HL-60/S4 treated with phorbol 12-myristate 13-acetate at 8.2 ng/mL for 4 days and 3 days (cell line): ENCODE measurements around the gene CD164L2.

Experiments
- in situ Hi-C: fragments of 300-500 bp; cut with MboI; formaldehyde crosslinking; loops from 2 replicates; pipeline ENCODE4 v1.15.0; 2022; ENCODE audit warnings: low sequenced_read_pairs

CD164L2 gene

DNA sequence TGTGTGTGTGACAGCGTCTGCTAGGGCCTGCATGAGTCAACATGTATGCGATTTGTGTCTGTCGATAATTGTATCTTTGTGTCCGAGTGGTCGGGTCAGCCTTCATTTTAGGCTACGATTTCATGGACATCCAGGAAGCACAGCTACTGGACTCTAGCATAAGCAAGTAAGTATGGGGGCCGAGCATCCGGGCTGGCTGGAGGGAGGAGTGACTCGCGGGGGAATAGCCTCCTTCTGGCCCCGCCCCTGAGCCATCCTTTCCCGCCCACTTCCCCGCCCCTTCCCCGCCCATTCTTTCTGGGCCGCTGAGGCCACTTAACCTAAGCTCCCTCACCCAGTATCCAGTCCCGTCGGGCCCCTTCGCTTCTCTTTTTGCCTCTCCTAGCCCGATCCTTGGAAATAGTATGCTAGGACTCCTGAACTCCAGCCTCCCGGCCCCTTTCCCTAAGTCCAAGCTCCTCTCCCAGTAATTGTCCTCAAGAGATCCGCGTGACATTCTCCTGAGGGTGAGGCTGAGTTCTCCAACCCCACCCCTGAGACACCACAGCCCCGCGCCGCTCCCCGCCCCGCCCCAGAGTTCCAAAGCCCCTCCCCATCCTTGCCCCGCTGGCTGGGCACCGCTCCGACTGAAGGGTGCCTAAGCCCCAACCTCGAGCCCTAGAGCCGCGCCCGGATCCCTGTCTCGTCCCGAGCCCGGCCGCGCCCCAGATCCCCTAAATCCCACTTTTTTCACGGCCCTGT is 17.6 kb downstream of the CD164L2 start:
- in situ Hi-C loops = no loop called here

DNA sequence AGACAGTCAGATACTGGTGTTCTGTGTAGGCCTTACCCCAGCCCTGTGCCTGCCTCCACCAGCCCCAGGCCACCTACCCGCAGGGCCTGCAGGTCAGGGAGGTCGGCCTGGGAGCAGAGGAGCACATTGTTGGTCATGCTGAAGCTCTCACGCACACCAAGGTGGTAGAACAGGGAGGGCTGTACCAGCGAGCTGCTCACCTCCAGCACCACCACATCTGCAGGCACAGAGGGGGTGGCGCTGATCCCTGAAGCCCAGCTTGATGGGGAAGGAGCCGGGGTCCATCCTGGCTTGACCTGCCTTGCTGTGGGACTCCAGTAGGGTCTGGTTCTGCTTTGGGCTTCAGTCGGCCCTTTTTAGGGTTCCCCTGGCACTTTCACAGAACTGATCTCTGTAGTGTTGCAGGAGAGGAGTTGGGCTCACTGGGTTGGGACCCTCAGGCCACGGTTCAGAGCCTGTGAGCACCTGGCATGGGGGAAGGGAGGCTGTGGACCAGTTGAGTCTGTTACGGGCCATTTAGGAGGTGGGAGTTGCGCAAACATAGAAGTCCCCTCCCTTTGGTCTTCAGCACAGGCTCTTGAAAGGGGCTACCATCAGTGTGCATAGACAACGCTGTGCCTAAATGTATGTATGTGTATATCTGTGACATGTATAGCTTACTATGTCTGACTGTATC is 18.3 kb downstream of the CD164L2 start:
- in situ Hi-C loops = no loop called here

DNA sequence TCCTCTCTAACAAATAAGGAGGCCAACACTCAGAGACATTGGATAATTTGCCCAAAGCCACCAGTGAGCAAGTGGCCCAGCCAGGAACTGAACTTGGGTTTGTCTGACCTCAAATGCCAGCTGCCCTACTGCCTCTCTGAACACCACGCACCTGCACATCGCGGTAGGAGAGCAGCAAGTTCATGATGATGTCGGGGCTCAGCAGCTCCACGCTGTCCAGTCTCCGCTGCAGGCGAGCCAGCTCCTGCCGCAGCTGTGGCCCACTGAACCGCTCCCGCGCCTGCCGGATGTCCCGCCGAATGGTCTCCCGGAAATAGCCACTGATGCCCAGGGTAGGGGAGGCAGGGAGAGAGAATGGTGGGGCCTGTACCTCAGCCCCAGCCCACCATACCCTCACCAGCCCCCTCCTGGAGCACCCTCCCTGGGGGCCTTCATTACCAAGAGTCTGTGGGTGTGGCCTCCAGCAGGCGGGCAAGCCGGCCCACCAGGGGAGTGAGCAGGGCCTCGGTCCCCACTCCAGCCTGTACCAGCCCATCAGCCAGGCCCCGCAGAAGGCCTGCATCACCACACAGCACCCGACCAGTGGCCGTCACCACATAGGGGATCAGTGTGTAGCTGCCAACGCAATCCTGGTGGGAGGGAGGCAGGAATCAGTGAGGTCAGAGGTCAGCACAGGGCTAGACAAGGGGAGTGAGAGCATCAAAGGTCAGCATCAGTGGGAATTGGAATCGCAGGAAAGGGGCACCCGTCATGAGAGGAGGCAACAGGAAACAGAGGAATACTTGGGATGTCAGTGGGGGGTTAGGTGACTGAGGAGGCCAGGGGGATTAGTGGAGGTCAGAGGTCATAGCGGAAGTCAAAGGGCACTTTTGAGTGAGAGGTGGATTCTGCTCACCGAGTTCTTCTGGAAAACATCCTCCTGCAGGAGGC is 19.1 kb downstream of the CD164L2 start:
- in situ Hi-C loops = no loop called here

DNA sequence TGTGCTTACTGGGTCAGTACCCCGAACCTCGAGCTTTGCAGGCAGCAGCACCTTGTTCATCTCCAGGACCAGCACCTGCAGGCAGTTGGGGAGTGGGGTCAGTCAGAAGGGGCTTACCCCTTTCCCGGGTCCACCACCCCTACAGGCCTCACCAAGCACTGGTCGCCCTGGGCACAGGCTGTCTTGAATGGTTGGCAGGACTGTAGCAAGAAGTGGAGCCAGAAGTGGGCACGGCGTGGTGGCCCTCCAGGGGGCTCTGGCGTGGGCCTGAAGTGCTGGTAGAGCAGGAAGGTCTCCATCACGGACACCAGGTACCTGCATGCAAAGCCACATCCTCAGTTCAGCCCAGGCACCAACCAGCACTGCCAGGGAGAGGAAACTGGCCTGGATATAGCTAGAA is 21.6 kb downstream of the CD164L2 start:
- in situ Hi-C loops = no loop called here

DNA sequence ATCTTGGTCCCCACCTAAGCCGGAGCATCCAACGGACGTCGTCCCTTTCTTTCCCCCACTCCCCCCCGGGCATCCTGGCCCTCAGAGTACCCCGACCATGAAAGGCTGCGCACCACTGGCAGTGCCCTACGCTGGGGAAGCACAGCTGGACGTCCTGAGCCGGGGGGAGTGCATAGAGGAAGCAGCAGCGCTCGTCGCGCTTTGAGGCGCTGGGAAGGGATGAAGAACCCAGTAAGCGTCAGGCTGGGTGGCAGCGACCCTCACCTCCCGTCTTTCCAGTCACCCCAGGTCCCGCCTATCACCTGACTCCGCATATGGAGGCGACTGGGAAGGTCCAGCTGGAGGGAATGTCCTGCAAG is 22.1 kb downstream of the CD164L2 start:
- in situ Hi-C loops = no loop called here

DNA sequence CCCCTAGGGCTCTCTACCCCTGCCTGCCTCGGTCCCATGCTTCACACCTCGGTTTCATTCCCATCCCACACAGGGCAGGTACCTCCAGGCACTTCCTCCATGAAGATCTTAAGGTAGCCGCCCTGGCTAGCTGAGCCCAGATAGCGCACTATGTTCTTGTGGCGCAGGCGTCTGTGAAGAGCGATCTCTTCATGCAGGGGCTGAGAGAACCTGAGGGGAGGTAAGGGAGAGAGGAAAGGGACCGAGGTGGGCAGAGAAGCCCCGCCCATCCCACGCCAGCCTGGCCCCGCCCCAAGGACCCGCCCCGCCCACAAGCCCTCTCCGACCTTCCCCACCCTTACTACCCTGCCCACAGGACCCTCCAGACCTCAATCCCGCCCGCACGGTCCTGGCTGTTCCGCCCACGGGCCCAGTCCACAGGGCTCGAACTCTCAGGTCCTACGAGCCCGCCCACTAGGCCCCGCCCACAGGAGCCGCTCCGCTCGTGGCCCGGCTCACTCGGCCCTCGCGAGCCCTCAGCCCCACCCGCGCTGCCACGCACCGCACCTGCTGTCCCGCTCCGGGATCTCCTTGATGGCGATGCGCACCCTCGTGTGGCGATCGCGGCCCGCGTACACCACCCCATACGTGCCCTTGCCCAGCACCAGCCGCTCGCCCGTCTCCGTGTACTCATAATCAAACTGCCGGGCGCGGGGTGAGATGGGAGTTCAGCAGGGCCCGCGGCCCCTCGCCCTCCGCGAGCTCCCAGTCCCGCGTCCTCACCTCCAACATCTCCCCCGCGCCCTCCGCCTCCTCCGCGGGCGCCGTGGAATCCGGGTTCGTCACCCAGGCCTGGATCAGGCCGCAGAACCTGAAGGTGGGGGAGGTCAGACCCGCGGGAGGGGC is 22.7 kb downstream of the CD164L2 start:
- in situ Hi-C loops = no loop called here

DNA sequence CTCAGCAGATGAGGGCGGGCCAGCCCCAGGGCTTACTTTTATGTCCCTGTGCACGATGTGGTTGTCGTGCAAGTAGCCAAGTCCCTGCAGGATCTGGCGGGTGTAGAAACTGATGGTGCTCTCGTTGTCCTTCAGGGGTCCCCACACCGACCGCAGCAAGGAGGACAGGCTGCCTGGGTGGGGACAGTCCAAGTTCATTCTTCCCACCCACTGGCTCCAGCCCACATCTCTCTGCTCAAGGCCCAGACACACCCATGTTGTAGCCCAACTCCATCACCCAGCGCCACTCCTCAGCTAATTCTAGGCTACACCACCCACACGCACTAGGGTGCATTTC is 23.3 kb downstream of the CD164L2 start:
- in situ Hi-C loops = no loop called here

DNA sequence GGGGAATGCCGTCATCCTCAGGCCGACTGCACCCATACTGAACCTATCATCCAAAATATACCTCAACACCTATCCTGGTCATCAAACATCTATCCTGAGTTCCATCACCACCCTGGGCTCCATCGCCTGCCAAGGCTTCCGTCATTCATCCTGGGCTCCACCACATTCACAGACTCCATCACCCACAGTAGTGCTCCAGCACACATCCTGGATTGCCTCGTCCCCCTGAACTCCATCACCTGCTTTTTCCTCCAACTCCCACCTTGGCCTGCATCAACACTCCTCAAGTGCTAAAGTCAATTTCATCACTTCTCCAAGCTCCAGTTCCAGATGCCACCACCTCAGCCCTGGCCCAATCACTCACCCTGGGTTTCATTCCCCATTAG is 24.2 kb downstream of the CD164L2 start:
- in situ Hi-C loops = no loop called here

DNA sequence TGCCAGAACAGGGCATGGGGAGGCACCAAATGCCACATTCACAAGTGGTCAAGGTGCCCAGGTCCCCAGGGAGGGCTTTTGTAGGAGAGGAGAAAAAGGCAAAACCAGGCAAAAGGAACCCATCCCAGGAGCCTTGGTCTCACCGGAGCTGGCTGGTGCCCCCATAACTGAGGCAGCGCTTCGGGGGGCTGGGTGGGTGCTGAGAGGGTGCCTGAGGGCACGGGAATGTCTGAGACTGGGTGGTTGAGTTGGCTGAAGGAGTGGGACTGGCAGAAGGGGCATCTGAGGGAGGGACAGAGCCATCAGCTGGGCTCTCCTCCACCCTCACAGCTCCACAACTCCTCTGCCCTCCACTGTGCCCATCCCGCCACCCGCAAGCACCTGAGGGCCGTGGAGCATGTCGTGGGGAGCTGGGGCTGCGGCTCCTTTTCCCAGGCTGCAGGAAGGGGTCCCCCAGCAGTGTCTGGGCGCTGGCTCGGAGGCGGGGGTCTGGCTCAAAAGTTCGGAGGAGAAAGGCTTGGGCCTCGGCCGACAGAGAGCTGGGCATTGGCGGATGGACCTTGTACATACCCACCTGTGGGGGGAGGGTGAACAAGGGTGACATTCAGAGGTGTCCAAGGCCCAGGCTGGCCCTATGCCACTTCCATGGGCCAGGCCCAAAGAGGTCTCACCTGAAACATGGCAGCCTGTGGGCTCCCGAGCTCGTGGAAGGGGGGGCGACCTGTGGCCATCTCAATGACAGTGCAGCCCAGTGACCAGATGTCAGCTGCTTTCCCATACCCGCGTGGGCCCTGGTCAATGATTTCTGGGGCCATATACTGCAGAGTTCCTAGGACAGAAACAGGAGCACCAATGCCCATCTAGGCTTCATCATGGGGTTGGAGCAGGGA is 24.9 kb downstream of the CD164L2 start:
- in situ Hi-C loops = no loop called here

DNA sequence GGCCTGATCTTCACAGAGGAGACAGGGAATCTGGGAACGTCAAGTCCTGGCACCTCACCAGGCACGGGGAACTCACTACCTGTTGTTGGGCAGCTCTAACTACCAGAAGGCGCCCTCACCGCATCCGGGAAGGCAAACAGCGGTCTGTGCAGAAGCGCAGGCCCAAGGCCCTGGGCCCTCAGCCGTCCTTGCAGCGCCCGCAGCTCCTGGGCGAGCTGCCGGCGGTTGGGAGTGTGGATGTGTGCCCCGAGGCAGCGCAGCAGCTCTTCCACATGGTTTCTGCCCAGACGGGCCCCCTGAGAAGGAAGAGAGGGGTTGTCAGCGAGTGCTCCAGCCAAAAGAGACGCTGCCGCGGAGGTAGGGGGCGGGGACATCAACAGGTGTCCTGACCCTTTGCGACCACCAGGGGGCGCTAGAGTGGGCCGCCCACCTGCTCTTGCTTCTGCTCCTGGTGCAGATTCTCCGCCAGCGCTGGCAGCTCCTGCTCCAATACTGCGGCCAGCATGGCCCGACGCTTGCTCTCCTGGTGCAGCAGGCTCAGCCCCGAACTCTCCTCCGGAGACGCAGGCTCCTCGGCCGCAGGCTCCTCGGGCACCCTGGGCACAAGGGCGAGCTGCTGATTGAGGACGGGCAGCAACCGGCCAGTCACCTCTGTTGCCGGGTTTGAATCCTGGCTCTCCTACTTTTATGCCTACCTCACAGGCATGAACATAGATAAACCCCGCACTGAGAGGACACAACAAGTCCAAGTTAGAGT is 25.7 kb downstream of the CD164L2 start:
- in situ Hi-C loops = no loop called here

DNA sequence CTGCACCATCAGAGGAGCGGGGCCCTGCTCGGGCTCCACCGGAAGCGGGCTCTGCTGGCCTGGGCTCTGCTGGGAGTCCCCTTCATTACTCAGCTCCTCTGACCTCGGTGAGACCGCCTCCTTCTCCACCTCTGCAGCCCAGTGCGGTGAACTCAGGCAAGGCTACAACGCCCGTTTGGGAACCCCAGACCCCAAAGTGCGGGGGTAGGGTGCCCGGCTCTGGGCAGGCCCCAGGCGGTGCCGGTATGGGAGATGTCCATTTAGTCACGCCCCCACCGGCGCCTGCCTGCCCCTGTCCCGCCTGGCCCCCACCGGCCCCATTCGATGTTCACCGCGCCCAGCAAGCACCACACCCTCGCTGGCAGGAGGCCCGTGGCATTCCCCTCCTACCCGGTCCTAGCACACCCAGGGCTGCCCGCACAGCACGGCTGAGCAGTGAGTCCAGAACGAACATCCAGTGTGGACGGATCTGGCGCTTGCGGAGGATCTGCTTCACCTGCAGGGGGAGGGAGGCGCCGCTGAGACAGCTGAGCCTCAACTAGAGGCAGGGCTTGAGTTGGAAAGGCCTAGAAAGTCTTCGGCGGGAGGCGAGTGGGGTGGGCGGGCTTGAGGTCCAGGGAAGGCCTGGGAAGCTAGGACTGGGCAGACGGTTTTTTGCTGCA is 26.4 kb downstream of the CD164L2 start:
- in situ Hi-C loops = no loop called here

DNA sequence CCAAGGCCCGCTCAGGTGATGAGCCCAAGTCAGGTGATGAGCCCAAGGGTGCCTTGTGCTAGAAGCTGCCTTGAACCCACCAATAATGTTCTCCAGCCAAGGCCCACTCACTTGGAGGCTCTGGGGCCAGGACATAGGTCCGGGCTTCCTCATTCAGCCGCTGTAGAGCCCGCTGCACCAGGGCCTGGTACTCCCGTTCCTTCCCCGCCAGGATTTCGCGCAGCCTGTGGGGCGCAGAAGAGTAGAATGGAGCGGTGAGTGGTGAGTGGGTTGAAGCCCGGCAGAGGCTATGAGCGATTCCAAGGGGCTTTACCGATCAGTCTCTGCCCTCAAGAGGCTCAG is 26.9 kb downstream of the CD164L2 start:
- in situ Hi-C loops = no loop called here

DNA sequence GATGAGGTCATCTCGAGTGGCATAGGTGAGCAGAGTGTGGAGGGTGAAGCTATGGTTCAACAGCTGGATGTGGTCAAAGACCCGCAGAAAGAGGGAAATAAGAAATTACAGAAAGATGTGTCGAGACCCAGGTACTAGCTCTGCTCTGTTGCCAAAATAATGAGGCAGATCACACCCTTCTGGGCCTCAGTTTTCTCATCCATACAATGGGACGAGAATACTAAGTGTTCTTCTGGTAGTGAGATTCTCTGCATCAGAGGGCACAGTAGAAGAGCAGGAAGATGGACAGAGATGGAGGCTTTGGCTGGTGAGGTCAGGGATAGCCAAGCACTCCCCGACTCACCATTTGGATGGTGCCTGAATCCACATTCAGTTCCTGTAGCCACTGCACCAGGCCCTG is 27.4 kb downstream of the CD164L2 start:
- in situ Hi-C loops = no loop called here

DNA sequence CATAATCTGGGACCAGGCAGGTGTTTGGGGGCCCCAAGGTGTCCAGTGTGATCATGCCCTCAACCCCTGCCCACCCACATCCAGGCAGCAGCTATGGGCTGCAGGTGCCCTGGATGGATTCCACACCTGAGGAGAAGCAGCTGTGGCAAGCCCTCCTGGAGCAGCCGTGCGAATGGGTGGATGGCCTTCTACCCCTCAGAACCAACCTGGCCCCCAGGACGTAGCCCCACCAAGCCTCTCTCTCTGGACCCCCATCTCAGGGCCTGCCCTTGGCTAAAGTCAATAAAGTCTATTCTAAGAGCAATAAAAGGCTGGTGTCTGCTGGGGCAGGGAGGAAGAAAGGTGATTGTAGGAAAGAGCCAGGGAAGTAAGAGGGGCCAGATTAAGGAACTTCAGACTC is 29.5 kb downstream of the CD164L2 start:
- in situ Hi-C loops = no loop called here

DNA sequence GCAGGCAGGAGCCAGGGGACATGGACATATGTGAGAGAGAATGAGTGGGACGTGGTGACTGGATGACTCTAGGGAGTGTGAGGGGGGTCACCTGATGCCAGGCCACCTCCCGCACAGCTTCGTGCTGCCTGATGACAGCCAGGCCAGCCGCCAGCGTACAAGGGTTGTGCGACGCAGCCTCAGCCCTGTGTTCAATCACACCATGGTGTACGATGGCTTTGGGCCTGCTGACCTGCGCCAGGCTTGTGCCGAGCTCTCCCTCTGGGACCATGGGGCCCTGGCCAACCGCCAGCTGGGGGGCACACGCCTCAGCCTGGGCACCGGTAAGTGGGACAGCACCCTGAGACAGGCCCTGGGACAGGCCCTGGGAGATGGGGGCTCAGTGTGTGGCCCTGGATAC is 30.0 kb downstream of the CD164L2 start:
- in situ Hi-C loops = no loop called here

DNA sequence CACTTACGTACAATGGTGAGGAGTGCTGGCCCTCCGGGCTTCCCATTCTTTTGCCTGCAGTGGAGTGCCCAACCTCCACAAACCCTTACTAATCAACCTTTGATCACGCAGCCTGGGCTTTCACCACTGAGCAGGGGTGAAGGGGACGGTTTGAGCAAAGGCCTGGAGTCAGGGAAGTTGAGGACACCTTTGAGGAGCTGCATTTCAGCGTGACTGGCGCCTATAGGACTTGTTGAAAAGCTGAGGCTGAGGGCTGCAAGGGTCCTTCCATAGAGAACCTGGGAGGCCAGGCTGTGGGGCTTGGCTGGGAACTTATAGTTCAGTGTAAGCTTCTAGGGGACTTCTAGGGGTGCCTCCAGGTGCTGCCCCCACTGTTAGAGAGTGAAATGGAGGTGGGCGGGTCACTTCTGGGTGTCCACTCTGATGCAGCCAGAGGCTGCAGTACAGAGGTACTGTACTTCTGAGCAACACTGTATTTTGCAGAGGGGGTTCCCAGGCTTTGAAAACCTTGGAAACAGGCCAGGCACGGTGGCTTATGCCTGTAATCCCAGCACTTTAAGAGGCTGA is 31.5 kb downstream of the CD164L2 start:
- in situ Hi-C loops = no loop called here

DNA sequence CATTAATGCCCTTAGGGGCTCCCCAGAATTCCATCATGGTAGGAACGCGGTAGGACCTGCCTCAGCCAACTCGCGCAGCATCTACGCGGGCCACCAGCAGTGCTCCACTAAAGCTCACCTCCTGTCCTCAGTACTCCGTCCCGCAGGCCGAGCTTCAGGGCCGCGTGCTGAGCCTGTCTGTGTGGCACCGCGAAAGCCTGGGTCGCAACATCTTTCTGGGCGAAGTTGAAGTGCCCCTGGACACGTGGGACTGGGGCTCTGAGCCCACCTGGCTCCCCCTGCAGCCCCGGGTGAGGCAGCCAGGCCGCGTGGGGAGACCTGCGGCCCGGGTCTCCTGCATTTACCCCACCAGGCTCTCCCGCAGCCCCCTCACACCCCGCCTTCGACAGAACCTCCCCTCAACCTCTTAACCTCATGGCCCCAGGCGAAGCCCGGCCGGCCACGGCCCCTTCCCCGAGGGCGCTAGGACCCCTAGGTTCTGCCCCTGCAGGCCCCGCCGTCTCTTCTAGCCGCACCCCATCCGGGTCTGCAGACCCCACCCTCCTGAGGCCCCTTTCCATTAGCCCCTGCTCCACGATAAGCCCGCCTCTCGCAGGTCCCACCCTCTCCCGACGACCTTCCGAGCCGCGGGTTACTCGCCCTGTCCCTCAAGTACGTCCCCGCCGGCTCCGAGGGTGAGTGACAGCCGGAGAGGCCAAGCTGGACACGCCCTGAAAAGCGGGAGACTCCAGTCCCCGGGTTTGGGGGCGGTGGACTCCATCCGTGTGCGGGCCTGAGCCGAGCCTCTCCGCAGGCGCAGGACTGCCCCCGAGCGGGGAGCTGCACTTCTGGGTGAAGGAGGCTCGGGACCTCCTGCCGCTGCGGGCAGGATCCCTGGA is 32.2 kb downstream of the CD164L2 start:
- in situ Hi-C loops = no loop called here
